Upper lobe of right lung (tissue), 1 donor: ENCODE data around the gene AMIGO1. TPM values are rescaled to one million over a fixed set of nuclear protein-coding genes. Genes with fewer than 3 reads are reported as not detected.

Source experiments
- ATAC-seq: fragments of 200-7000 bp; cut with Tn5 transposase; one replicate; pipeline ENCODE4 v1.9.1; 2020; ENCODE audit warnings: mild to moderate bottlenecking, moderate library complexity
- DNase-seq: peaks from one replicate; pipeline ENCODE4 v3.0.0-alpha.2; 2020
- H3K27ac ChIP-seq: fragments of 200-600 bp; one replicate; pipeline ENCODE4 v1.8.0; 2022
- H3K27me3 ChIP-seq: fragments of 200-600 bp; one replicate; pipeline ENCODE4 v1.8.0; 2022; ENCODE audit warnings: mild to moderate bottlenecking
- H3K36me3 ChIP-seq: fragments of 200-600 bp; one replicate; pipeline ENCODE4 v1.8.0; 2022
- H3K4me1 ChIP-seq: fragments of 200-600 bp; one replicate; pipeline ENCODE4 v1.8.0; 2022
- H3K4me3 ChIP-seq: fragments of 200-600 bp; one replicate; pipeline ENCODE4 v1.8.0; 2022; ENCODE audit warnings: mild to moderate bottlenecking
- H3K9me3 ChIP-seq: fragments of 200-600 bp; one replicate; pipeline ENCODE4 v1.8.0; 2022
- CTCF ChIP-seq: fragments of 200-600 bp; IDR thresholded peaks from one replicate; pipeline ENCODE4 v1.8.0; 2022; ENCODE audit warnings: antibody characterized with exemption
- intact Hi-C: fragments of 100-400 bp; cut with DNase I; formaldehyde crosslinking; loops from one replicate; pipeline ENCODE4 v1.11.0; 2022
- total RNA-seq: library from RNA; stranded (reverse); fragmentation: NEBNext Ultra II Directional; extraction: Animal tissue kit (Norgen Biotek cat#: 25700); gene quantifications from one replicate; pipeline ENCODE4 v1.2.1, GENCODE V29; 2021
- donor health status: DM: no; HTN: yes; CAD: no; lungs with severe emphysema.

The AMIGO1 gene
- total RNA-seq, 1 donor from 2014 or later: 13.3 TPM

- TF ChIP-seq CTCF: no peak
- ATAC-seq (no peak), DNase-seq (no peak)
- H3K4me1 ChIP-seq: peaks cover 4% of the 10 kb centered on the region
- intact Hi-C loops: no loop called here
- H3K27ac ChIP-seq: no peak overlapping the region
- no peaks in the 10 kb centered on the region for H3K36me3 ChIP-seq
- H3K9me3 ChIP-seq: no peaks in the 10 kb centered on the region
- no peak overlapping the region for H3K4me3 ChIP-seq
- no peaks in the 10 kb centered on the region for H3K27me3 ChIP-seq
Measured at GRCh38 chr1:109479901-109480300, 29.6 kb downstream of the AMIGO1 start.

- Histone ChIP-seq H3K4me3 (no peak overlapping the region), H3K9me3 (no peaks in the 10 kb centered on the region), H3K27ac (no peak overlapping the region), H3K4me1 (peaks cover 4% of the 10 kb centered on the region), H3K36me3 (no peaks in the 10 kb centered on the region), H3K27me3 (no peaks in the 10 kb centered on the region)
- no peak for DNase-seq
- no peak for TF ChIP-seq CTCF
- intact Hi-C loops: no loop called here
- ATAC-seq: no peak
Measured at GRCh38 chr1:109479311-109479710, 30.2 kb downstream of the AMIGO1 start.

GRCh38 chr1:109478806-109479205, 30.7 kb downstream of the AMIGO1 start:
- H3K4me3 ChIP-seq: no peak overlapping the region
- intact Hi-C loops: no loop called here
- H3K27me3 ChIP-seq: no peaks in the 10 kb centered on the region
- H3K27ac ChIP-seq: no peak overlapping the region
- ATAC-seq: peak; percentile 14
- H3K4me1 ChIP-seq: peaks cover 4% of the 10 kb centered on the region
- no peak for DNase-seq
- no peaks in the 10 kb centered on the region for H3K9me3 ChIP-seq
- no peak for TF ChIP-seq CTCF
- H3K36me3 ChIP-seq: no peaks in the 10 kb centered on the region

GRCh38 chr1:109477821-109478220, 31.7 kb downstream of the AMIGO1 start:
- Histone ChIP-seq H3K36me3 (no peaks in the 10 kb centered on the region), H3K4me3 (no peak overlapping the region), H3K27me3 (no peaks in the 10 kb centered on the region), H3K4me1 (peaks cover under 1% of the 10 kb centered on the region), H3K9me3 (no peaks in the 10 kb centered on the region), H3K27ac (no peak overlapping the region)
- intact Hi-C loops: no loop called here
- DNase-seq: no peak
- TF ChIP-seq CTCF: no peak
- ATAC-seq: peak; percentile 47

- DNase-seq: no peak
- no peak overlapping the region for H3K27ac ChIP-seq
- H3K36me3 ChIP-seq: no peaks in the 10 kb centered on the region
- H3K4me3 ChIP-seq: no peak overlapping the region
- no peaks in the 10 kb centered on the region for H3K4me1 ChIP-seq
- TF ChIP-seq CTCF: no peak
- ATAC-seq: no peak
- intact Hi-C loops: no loop called here
- no peaks in the 10 kb centered on the region for H3K27me3 ChIP-seq
- H3K9me3 ChIP-seq: no peaks in the 10 kb centered on the region
Measured at GRCh38 chr1:109476825-109477224, 32.7 kb downstream of the AMIGO1 start.

GRCh38 chr1:109475261-109475660, 34.3 kb downstream of the AMIGO1 start:
- no peaks in the 10 kb centered on the region for H3K9me3 ChIP-seq
- TF ChIP-seq CTCF: no peak
- H3K4me1 ChIP-seq: no peaks in the 10 kb centered on the region
- ATAC-seq (no peak), DNase-seq (no peak)
- H3K4me3 ChIP-seq: no peak overlapping the region
- peaks cover 8% of the 10 kb centered on the region for H3K27me3 ChIP-seq
- no peaks in the 10 kb centered on the region for H3K36me3 ChIP-seq
- intact Hi-C loops: no loop called here
- no peak overlapping the region for H3K27ac ChIP-seq
